IMR-90 (cell line): ENCODE results near the gene ANG. TPM values are rescaled to one million over a fixed set of nuclear protein-coding genes. Genes with fewer than 3 reads are reported as not detected.

Experiments
- ATAC-seq: fragments of 200-7000 bp; cut with Tn5 transposase; 2 replicates; pipeline ENCODE4 v1.9.1; 2020; ENCODE audit warnings: low read depth, mild to moderate bottlenecking, moderate library complexity
- BruUV-seq: library from RNA; stranded (reverse); fragments of 400-500 nt; replicated peaks from 2 replicates; lab custom pipeline; 2021; lab: Mats Ljungman, UMichigan
- CTCF ChIA-PET: fragments of 300-600 bp; formaldehyde crosslinking; extraction: SDS; loops from one replicate; lab custom pipeline; 2021; ENCODE audit warnings: antibody characterized with exemption; lab: Yijun Ruan, JAX
- POLR2A ChIA-PET: fragments of 300-600 bp; sonication (Branson Sonifier 250); formaldehyde crosslinking; loops from one replicate; lab custom pipeline; 2022; ENCODE audit warnings: antibody characterized with exemption; ENCODE audit not compliant: unreplicated experiment; lab: Charles Lee
- DNase-seq: peaks from one replicate; pipeline ENCODE4 v3.0.0; 2013
- H2AFZ ChIP-seq: replicated peaks from 2 replicates; pipeline ENCODE3; 2013; ENCODE audit warnings: low read length, mild to moderate bottlenecking; ENCODE audit not compliant: poor library complexity
- H2AK5ac ChIP-seq: 2 replicates; pipeline ENCODE4 v1.6.1; 2013; ENCODE audit warnings: low read depth, low read length, inconsistent platforms
- H2AK9ac ChIP-seq: replicated peaks from 2 replicates; pipeline ENCODE3; 2013; ENCODE audit warnings: mild to moderate bottlenecking, low read depth, low read length, moderate library complexity; ENCODE audit not compliant: poor library complexity
- H2BK120ac ChIP-seq: 2 replicates; pipeline ENCODE4 v1.6.1; 2013; ENCODE audit warnings: low read depth, low read length, inconsistent platforms
- H2BK15ac ChIP-seq: 3 replicates; pipeline ENCODE4 v1.6.1; 2013; ENCODE audit warnings: low read depth, low read length, inconsistent platforms
- H2BK20ac ChIP-seq: 2 replicates; pipeline ENCODE4 v1.6.1; 2013; ENCODE audit warnings: low read depth, mild to moderate bottlenecking, inconsistent platforms, low read length, moderate library complexity
- H2BK5ac ChIP-seq: 2 replicates; pipeline ENCODE4 v1.6.1; 2013; ENCODE audit warnings: mild to moderate bottlenecking, low read depth, low read length, inconsistent platforms; ENCODE audit not compliant: poor library complexity, severe bottlenecking
- H3K14ac ChIP-seq: replicated peaks from 2 replicates; pipeline ENCODE4 v1.6.1; 2013; ENCODE audit warnings: low read depth, low read length, inconsistent platforms
- H3K18ac ChIP-seq: 2 replicates; pipeline ENCODE4 v1.6.1; 2013; ENCODE audit warnings: low read depth, low read length, control low read depth
- H3K23ac ChIP-seq: 2 replicates; pipeline ENCODE4 v1.6.1; 2013; ENCODE audit warnings: low read depth, low read length, inconsistent platforms
- H3K27ac ChIP-seq: 2 replicates; pipeline ENCODE4 v1.5.1; 2013; ENCODE audit warnings: mild to moderate bottlenecking, control low read depth, low read length; ENCODE audit not compliant: insufficient read depth
- H3K27me3 ChIP-seq: 2 replicates; pipeline ENCODE4 v1.6.1; 2013; ENCODE audit warnings: low read length; ENCODE audit not compliant: control insufficient read depth, insufficient read depth
- H3K36me3 ChIP-seq: 2 replicates; pipeline ENCODE4 v1.6.1; 2013; ENCODE audit warnings: low read length, mixed read lengths; ENCODE audit not compliant: control insufficient read depth, insufficient read depth
- H3K4ac ChIP-seq: 2 replicates; pipeline ENCODE4 v1.6.1; 2013; ENCODE audit warnings: low read depth, low read length, inconsistent platforms
- H3K4me1 ChIP-seq: 2 replicates; pipeline ENCODE4 v1.6.1; 2013; ENCODE audit warnings: low read length, mixed read lengths; ENCODE audit not compliant: control insufficient read depth, insufficient read depth
- H3K4me2 ChIP-seq: 2 replicates; pipeline ENCODE4 v1.6.1; 2013; ENCODE audit warnings: low read depth, mild to moderate bottlenecking, control low read depth, low read length, moderate library complexity
- H3K4me3 ChIP-seq: 2 replicates; pipeline ENCODE4 v1.5.1; 2013; ENCODE audit warnings: low read depth, mild to moderate bottlenecking, control low read depth, low read length, moderate library complexity; ENCODE audit not compliant: insufficient read depth
- H3K56ac ChIP-seq: 2 replicates; pipeline ENCODE4 v1.6.1; 2013; ENCODE audit warnings: low read length, inconsistent platforms; ENCODE audit not compliant: insufficient read depth; ENCODE audit errors: extremely low read depth
- H3K79me1 ChIP-seq, 2 experiments: 2 replicates each; pipeline ENCODE4 v1.6.1; 2013; ENCODE audit warnings: low read length in 2 of 2, inconsistent platforms in 1 of 2, low read depth in 1 of 2
- H3K9ac ChIP-seq: 2 replicates; pipeline ENCODE4 v1.6.1; 2013; ENCODE audit warnings: low read depth, low read length, control low read depth
- H3K9me1 ChIP-seq: 2 replicates; pipeline ENCODE4 v1.6.1; 2013; ENCODE audit warnings: low read length, inconsistent platforms; ENCODE audit not compliant: insufficient read depth
- H3K9me3 ChIP-seq: 2 replicates; pipeline ENCODE4 v1.6.1; 2013; ENCODE audit warnings: low read length; ENCODE audit not compliant: control insufficient read depth, insufficient read depth
- H4K20me1 ChIP-seq: 2 replicates; pipeline ENCODE4 v1.6.1; 2013; ENCODE audit warnings: low read length, inconsistent platforms; ENCODE audit not compliant: insufficient read depth
- H4K5ac ChIP-seq: 2 replicates; pipeline ENCODE4 v1.6.1; 2013; ENCODE audit warnings: mild to moderate bottlenecking, low read depth, low read length, control low read depth
- H4K8ac ChIP-seq, 2 experiments: 2 replicates each; pipeline ENCODE4 v1.6.1; 2013; ENCODE audit warnings: low read depth in 2 of 2, low read length in 2 of 2, control low read depth in 1 of 2, inconsistent platforms in 1 of 2
- H4K91ac ChIP-seq: 2 replicates; pipeline ENCODE4 v1.6.1; 2013; ENCODE audit warnings: low read depth, low read length, inconsistent platforms; ENCODE audit not compliant: insufficient read depth
- BHLHE40 ChIP-seq: fragments of 150-350 bp; IDR thresholded peaks from 2 replicates; pipeline ENCODE4 v1.6.1; 2016; ENCODE audit warnings: mild to moderate bottlenecking, low read depth, low read length
- CHD1 ChIP-seq: IDR thresholded peaks from 2 replicates; pipeline ENCODE4 v1.6.1; 2012; ENCODE audit warnings: low read depth, low read length, improper control_type of control experiment
- FOS ChIP-seq: fragments of 150-350 bp; IDR thresholded peaks from 2 replicates; pipeline ENCODE4 v1.6.1; 2016; ENCODE audit warnings: low read depth, low read length
- MAFK ChIP-seq: IDR thresholded peaks from 2 replicates; pipeline ENCODE4 v1.6.1; 2012; ENCODE audit warnings: low read depth, low read length, improper control_type of control experiment
- MAZ ChIP-seq: IDR thresholded peaks from 2 replicates; pipeline ENCODE4 v1.6.1; 2012; ENCODE audit warnings: low read depth, mild to moderate bottlenecking, low read length, improper control_type of control experiment, moderate library complexity, borderline replicate concordance
- MXI1 ChIP-seq: IDR thresholded peaks from 2 replicates; pipeline ENCODE4 v1.6.1; 2012; ENCODE audit warnings: low read depth, mild to moderate bottlenecking, low read length, moderate library complexity, borderline replicate concordance
- NFE2L2 ChIP-seq: fragments of 150-350 bp; IDR thresholded peaks from 2 replicates; pipeline ENCODE4 v1.6.1; 2016; ENCODE audit warnings: low read depth, mild to moderate bottlenecking, low read length
- POLR2A ChIP-seq: IDR thresholded peaks from 2 replicates; pipeline ENCODE4 v1.6.1; 2012; ENCODE audit warnings: mild to moderate bottlenecking, low read depth, low read length
- RAD21 ChIP-seq: IDR thresholded peaks from 2 replicates; pipeline ENCODE4 v1.6.1; 2012; ENCODE audit warnings: low read length, improper control_type of control experiment
- RCOR1 ChIP-seq: IDR thresholded peaks from 2 replicates; pipeline ENCODE4 v1.6.1; 2012; ENCODE audit warnings: mild to moderate bottlenecking, low read length, improper control_type of control experiment; ENCODE audit not compliant: insufficient replicate concordance
- RFX5 ChIP-seq: IDR thresholded peaks from 2 replicates; pipeline ENCODE4 v1.8.0; 2012; ENCODE audit warnings: low read depth, mild to moderate bottlenecking, low read length, moderate library complexity
- SMC3 ChIP-seq: fragments of 150-350 bp; IDR thresholded peaks from 2 replicates; pipeline ENCODE4 v1.6.1; 2016; ENCODE audit warnings: low read depth, mild to moderate bottlenecking, antibody characterized with exemption, low read length, moderate library complexity
- WGBS, 2 experiments: methylation state at CpG; one replicate each; pipeline versions ENCODE4 v1.1.5 to v1.1.7; 2013; ENCODE audit warnings: missing lambda C conversion rate in 2 of 2; ENCODE audit not compliant: insufficient read length in 1 of 2; ENCODE audit errors: extremely low coverage in 2 of 2; 5-methylcytosine and 5-hydroxymethylcytosine counted together
- dilution Hi-C: fragments of 300-500 bp; cut with HindIII; formaldehyde crosslinking; loops from one replicate; pipeline ENCODE4 v1.14.3; 2018; ENCODE audit warnings: low sequenced_read_pairs; ENCODE audit not compliant: unreplicated experiment
- in situ Hi-C: fragments of 300-500 bp; cut with MboI; formaldehyde crosslinking; loops from 3 replicates; pipeline ENCODE4 v1.14.3; 2019; ENCODE audit warnings: low sequenced_read_pairs, inconsistent platforms, mixed read lengths
- intact Hi-C: fragments of 100-400 bp; cut with micrococcal nuclease; formaldehyde crosslinking; loops from 2 replicates; pipeline ENCODE4 v1.10.0; 2022
- polyA plus RNA-seq, 3 experiments: library from polyadenylated mRNA; depleted of rRNA; stranded (reverse); fragments of >200 nt; gene quantifications; 2 replicates each; pipeline ENCODE4 v1.2.3, GENCODE V29; 2012; ENCODE audit warnings: low replicate concordance in 1 of 3
- total RNA-seq: library from RNA; depleted of rRNA; stranded (reverse); fragments of >200 nt; gene quantifications from 2 replicates; pipeline ENCODE4 v1.2.3, GENCODE V29; 2012
- TF ChIP-seq, protein P1 (sequence below): conservative IDR thresholded peaks from 2 replicates; pipeline ENCODE4 v1.5.1; 2012; ENCODE audit warnings: mild to moderate bottlenecking, low read depth, low read length, improper control_type of control experiment
- TF ChIP-seq, protein P2 (sequence below): fragments of 150-350 bp; IDR thresholded peaks from 2 replicates; pipeline ENCODE4 v1.6.1; 2016; ENCODE audit warnings: low read depth, mild to moderate bottlenecking, low read length, moderate library complexity, borderline replicate concordance
- TF ChIP-seq, protein P3 (sequence below): fragments of 150-350 bp; IDR thresholded peaks from 2 replicates; pipeline ENCODE4 v1.6.1; 2017; ENCODE audit warnings: mild to moderate bottlenecking, antibody characterized with exemption, low read length, low read depth

The ANG gene
- total and polyA plus RNA-seq, 2 of the 4 experiments (the other 2 are of a cell fraction), result 3.6 to 4.7 TPM

DNA sequence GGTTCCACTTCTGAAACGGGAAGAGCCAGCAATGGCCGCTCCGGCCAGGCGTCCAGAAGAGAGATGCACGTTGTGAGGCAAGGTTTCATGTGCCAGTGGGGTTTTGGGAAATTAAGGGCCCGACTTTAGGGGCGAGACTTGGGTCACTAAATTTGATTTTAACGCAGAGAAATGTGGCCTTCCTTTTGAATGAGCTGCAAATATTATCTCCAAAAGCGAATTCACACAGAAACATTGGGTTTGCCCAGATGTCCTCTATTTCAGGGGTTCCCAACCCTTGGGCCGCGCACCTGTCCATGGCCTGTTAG is 6.5 kb upstream of the ANG start:
- Histone ChIP-seq H3K4me2 (peak overlapping the region; percentile 85), H4K5ac (peak overlapping the region; percentile 74), H3K14ac (peak overlapping the region; percentile 17; the same call in 1 of the 2 replicates), H3K27ac (peak overlapping the region; percentile 89), H3K9me1 (peaks cover 4% of the 10 kb centered on the region; the same call in 1 of the 2 replicates), H3K4me1 (no peaks in the 10 kb centered on the region), H3K4me3 (peak overlapping the region; percentile 65), H3K56ac (peak overlapping the region; percentile 37), H4K91ac (peak overlapping the region; percentile 65), H2AFZ (peak overlapping the region; percentile 98), H4K20me1 (peaks cover 6% of the 10 kb centered on the region), H2AK5ac (0 out of 2 replicates have a peak overlapping the region, but pooled peaks have one; percentile 2), H3K9me3 (no peaks in the 10 kb centered on the region), H2BK20ac (no peak overlapping the region), H2BK5ac (peak overlapping the region; percentile 89), H3K36me3 (no peaks in the 10 kb centered on the region), H2BK120ac (0 out of 2 replicates have a peak overlapping the region, but pooled peaks have one; percentile 12), H3K4ac (peak overlapping the region; percentile 82), H3K79me1 (0 out of 4 replicates have a peak, but pooled peaks cover 0 to 3% of the 10 kb centered on the region in 2 experiments), H2AK9ac (peak overlapping the region; percentile 32), H4K8ac (peak overlapping the region; percentile 50 to 93), H3K23ac (0 out of 2 replicates have a peak overlapping the region, but pooled peaks have one; percentile 44), H3K27me3 (no peaks in the 10 kb centered on the region), H3K9ac (peak overlapping the region; percentile 79), H2BK15ac (no peak overlapping the region), H3K18ac (no peak overlapping the region; the same call in 1 of the 2 replicates)
- 0% methylated on average over 3 of the region's 11 CpGs; no CpG with 5 or more reads in 1 of the 2 experiments for WGBS, 2 experiments
- ATAC-seq, result no peak
- dilution Hi-C loops, result no loop called here
- no peak for DNase-seq
- POLR2A ChIA-PET, result interaction anchor here (1.6 kb wide), 1 partner anchor 221 kb away, joined by 4 read pairs; the partner anchor contains the start of gene PIP4P1
- CTCF ChIA-PET, result interaction anchor here (1.4 to 2.0 kb wide), 3 partner anchors 9 to 289 kb away, joined by 4 to 7 read pairs (median 4); no protein-coding TSS in a partner anchor
- BruUV-seq, result no TSS peak
- intact Hi-C loops, result loop anchor here (1.0 to 5.0 kb wide), 4 partner anchors 69 to 420 kb away; partner anchors contain the start of genes PARP2, TEP1 and TMEM253
- in situ Hi-C loops, result loop anchor here (5.0 to 10.0 kb wide), 3 partner anchors 50 to 357 kb away; partner anchors contain the start of gene TEP1
- TF ChIP-seq POLR2A (no peak), RFX5 (no peak), FOS (no peak), CHD1 (no peak), MAZ (no peak), SMC3 (no peak), MXI1 (no peak), BHLHE40 (no peak), RCOR1 (no peak), RAD21 (no peak), NFE2L2 (no peak), MAFK (no peak)
- TF ChIP-seq, protein P1, sequence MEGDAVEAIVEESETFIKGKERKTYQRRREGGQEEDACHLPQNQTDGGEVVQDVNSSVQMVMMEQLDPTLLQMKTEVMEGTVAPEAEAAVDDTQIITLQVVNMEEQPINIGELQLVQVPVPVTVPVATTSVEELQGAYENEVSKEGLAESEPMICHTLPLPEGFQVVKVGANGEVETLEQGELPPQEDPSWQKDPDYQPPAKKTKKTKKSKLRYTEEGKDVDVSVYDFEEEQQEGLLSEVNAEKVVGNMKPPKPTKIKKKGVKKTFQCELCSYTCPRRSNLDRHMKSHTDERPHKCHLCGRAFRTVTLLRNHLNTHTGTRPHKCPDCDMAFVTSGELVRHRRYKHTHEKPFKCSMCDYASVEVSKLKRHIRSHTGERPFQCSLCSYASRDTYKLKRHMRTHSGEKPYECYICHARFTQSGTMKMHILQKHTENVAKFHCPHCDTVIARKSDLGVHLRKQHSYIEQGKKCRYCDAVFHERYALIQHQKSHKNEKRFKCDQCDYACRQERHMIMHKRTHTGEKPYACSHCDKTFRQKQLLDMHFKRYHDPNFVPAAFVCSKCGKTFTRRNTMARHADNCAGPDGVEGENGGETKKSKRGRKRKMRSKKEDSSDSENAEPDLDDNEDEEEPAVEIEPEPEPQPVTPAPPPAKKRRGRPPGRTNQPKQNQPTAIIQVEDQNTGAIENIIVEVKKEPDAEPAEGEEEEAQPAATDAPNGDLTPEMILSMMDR, result no peak
- TF ChIP-seq, protein P2, sequence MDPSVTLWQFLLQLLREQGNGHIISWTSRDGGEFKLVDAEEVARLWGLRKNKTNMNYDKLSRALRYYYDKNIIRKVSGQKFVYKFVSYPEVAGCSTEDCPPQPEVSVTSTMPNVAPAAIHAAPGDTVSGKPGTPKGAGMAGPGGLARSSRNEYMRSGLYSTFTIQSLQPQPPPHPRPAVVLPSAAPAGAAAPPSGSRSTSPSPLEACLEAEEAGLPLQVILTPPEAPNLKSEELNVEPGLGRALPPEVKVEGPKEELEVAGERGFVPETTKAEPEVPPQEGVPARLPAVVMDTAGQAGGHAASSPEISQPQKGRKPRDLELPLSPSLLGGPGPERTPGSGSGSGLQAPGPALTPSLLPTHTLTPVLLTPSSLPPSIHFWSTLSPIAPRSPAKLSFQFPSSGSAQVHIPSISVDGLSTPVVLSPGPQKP, result no peak
- TF ChIP-seq, protein P3, sequence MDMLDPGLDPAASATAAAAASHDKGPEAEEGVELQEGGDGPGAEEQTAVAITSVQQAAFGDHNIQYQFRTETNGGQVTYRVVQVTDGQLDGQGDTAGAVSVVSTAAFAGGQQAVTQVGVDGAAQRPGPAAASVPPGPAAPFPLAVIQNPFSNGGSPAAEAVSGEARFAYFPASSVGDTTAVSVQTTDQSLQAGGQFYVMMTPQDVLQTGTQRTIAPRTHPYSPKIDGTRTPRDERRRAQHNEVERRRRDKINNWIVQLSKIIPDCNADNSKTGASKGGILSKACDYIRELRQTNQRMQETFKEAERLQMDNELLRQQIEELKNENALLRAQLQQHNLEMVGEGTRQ, result no peak
